Sigmoid colon (tissue), 7 donors: ENCODE measurements around the gene TBC1D8. TPM values are rescaled to one million over a fixed set of nuclear protein-coding genes. Genes with fewer than 3 reads are reported as not detected.

Experiments
- DNase-seq: peaks from one replicate; pipeline ENCODE4 v3.0.0-alpha.2; 2019
- H3K27ac ChIP-seq, 4 donors: fragments of 200-600 bp; sonication (generic); one replicate each; pipeline ENCODE4 v1.5.1; 2016 to 2019; ENCODE audit warnings: mild to moderate bottlenecking in 1 of 4
- H3K27me3 ChIP-seq, 3 donors: fragments of 200-600 bp; sonication (generic); one replicate each; pipeline ENCODE4 v1.5.1; 2019; ENCODE audit warnings: mild to moderate bottlenecking in 1 of 3
- H3K36me3 ChIP-seq, 4 donors: fragments of 200-600 bp; sonication (generic); one replicate each; pipeline ENCODE4 v1.5.1; 2016 to 2019
- H3K4me1 ChIP-seq, 4 donors: fragments of 200-600 bp; sonication (generic); one replicate each; pipeline ENCODE4 v1.5.1; 2017 to 2019
- H3K4me3 ChIP-seq, 4 donors: fragments of 200-600 bp; sonication (generic); one replicate each; pipeline ENCODE4 v1.5.1; 2017 to 2019; ENCODE audit warnings: mild to moderate bottlenecking in 2 of 4, moderate library complexity in 1 of 4
- H3K9me3 ChIP-seq, 4 donors: fragments of 200-600 bp in 3 of 4; sonication (generic) in 3 of 4; one replicate each; pipeline versions ENCODE4 v1.5.1 to v1.6.1; 2013 to 2019
- EP300 ChIP-seq, 4 donors: sonication (generic); formaldehyde crosslinking; IDR thresholded peaks; one replicate each; pipeline ENCODE4 v1.6.1; 2017; ENCODE audit warnings: antibody characterized with exemption in 4 of 4
- POLR2A ChIP-seq, 2 donors: fragments of 450-650 bp; IDR thresholded peaks; one replicate each; pipeline ENCODE4 v1.6.1; 2016; ENCODE audit warnings: antibody characterized with exemption in 2 of 2, mild to moderate bottlenecking in 2 of 2, moderate library complexity in 2 of 2
- POLR2AphosphoS5 ChIP-seq, 4 donors: sonication (generic); formaldehyde crosslinking; IDR thresholded peaks; one replicate each; pipeline ENCODE4 v1.6.1; 2017; ENCODE audit warnings: antibody characterized with exemption in 4 of 4
- WGBS, 2 donors: extraction: QIAGEN DNeasy Blood & Tissue Kit; methylation state at CpG; one replicate each; pipeline ENCODE4 v1.1.7; 2013; 5-methylcytosine and 5-hydroxymethylcytosine counted together
- intact Hi-C: fragments of 100-400 bp; cut with DNase I; formaldehyde crosslinking; loops from one replicate; pipeline ENCODE4 v1.15.1; 2023
- polyA plus RNA-seq, 3 donors: library from polyadenylated mRNA; stranded (reverse); fragments of 200-250 nt; gene quantifications; one replicate each; pipeline ENCODE4 v1.2.3, GENCODE V29; 2013
- total RNA-seq, 4 donors: library from RNA; depleted of rRNA; stranded (reverse); fragments of >200 nt; gene quantifications; one replicate each; pipeline ENCODE4 v1.1.0, GENCODE V29; 2016
- TF ChIP-seq, protein P1 (sequence below), 4 experiments: fragments of 450-650 bp in 3 of 4; fragments of 200-600 bp in 1 of 4; IDR thresholded peaks; one replicate each; pipeline ENCODE4 v1.5.1; 2016 to 2019; ENCODE audit warnings: antibody characterized with exemption in 4 of 4, mild to moderate bottlenecking in 3 of 4, moderate library complexity in 2 of 4
- donor health status: healthy with polysubstance abuse.
- donor health status: Bipolar disorder and iron deficiency.
- donor health status: healthy.

The TBC1D8 gene
- total and polyA plus RNA-seq, 7 donors = 3.0 to 24.1 (median 15.7) TPM

DNA sequence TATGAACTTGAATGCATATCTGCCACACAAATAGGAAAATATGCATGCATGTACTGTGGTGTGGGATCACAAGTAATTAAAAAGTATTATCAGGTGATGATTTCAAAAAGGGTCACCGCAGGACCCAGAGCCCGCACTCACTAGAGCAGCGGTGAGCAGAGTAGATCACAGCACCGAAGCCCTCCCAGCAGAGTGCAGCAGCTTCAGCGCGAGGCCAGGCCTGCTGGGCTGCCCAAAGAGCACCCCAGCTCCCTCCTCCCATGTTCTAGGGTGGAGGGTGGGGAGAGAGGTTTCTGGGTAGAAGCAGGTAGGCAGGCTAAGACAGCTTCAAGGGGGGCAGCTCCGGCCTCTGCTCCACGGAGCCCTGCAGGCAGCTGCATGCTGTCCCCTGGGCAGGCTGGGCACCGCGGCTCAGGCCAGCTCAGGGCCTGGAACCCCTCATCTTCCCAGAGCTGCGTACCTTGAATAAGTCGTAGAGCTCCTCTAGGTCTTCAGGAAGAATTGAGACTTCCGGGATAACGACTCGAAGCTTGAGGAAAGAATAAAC lies 124.2 kb downstream of the TBC1D8 start:
- Histone ChIP-seq H3K4me3 (no peak overlapping the region), H3K4me1 (peaks cover 0 to 11% (median 0%) of the 10 kb centered on the region in 4 donors), H3K36me3 (peaks cover 0 to 18% (median 2%) of the 10 kb centered on the region in 4 donors), H3K9me3 (no peaks in the 10 kb centered on the region), H3K27ac (no peak overlapping the region), H3K27me3 (no peaks in the 10 kb centered on the region)
- WGBS, 2 donors = 88 to 90% methylated on average over 15 of the region's 15 CpGs
- TF ChIP-seq, protein P1, sequence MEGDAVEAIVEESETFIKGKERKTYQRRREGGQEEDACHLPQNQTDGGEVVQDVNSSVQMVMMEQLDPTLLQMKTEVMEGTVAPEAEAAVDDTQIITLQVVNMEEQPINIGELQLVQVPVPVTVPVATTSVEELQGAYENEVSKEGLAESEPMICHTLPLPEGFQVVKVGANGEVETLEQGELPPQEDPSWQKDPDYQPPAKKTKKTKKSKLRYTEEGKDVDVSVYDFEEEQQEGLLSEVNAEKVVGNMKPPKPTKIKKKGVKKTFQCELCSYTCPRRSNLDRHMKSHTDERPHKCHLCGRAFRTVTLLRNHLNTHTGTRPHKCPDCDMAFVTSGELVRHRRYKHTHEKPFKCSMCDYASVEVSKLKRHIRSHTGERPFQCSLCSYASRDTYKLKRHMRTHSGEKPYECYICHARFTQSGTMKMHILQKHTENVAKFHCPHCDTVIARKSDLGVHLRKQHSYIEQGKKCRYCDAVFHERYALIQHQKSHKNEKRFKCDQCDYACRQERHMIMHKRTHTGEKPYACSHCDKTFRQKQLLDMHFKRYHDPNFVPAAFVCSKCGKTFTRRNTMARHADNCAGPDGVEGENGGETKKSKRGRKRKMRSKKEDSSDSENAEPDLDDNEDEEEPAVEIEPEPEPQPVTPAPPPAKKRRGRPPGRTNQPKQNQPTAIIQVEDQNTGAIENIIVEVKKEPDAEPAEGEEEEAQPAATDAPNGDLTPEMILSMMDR (IDR thresholded peaks at IDR 0.05) = no peak
- TF ChIP-seq EP300 (IDR thresholded peaks at IDR 0.05) (no peak), POLR2AphosphoS5 (IDR thresholded peaks at IDR 0.05) (no peak), POLR2A (IDR thresholded peaks at IDR 0.05) (no peak)
- intact Hi-C loops = no loop called here
- no peak for DNase-seq

DNA sequence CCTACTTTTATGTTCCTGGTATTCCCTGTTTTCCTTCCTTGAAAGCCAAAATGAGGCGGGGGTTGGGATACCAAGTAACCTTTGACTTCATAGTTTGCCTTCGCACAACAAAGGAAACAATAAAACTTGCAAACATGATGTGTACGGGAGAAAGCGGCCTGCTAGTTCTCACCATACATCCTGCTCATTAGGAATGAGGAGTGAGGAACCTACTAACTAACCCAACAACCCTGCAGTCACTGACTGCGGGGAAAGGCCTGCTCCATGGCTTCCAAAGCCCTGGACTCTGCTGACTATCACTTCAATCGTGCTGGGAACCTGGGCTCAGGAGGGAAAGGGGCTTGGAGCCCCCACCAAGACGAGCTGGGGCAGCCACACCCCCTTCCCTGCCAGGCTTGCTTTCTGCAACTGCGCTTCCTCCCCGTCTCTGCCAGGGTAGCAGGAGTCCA lies 124.9 kb downstream of the TBC1D8 start:
- Histone ChIP-seq H3K27me3 (no peaks in the 10 kb centered on the region), H3K9me3 (no peaks in the 10 kb centered on the region), H3K36me3 (peaks cover 0 to 18% (median 2%) of the 10 kb centered on the region in 4 donors), H3K27ac (no peak overlapping the region), H3K4me1 (peaks cover 0 to 11% (median 0%) of the 10 kb centered on the region in 4 donors), H3K4me3 (no peak overlapping the region)
- TF ChIP-seq EP300 (IDR thresholded peaks at IDR 0.05) = no peak
- TF ChIP-seq POLR2AphosphoS5 (IDR thresholded peaks at IDR 0.05) = no peak
- no peak for TF ChIP-seq POLR2A (IDR thresholded peaks at IDR 0.05)
- TF ChIP-seq, protein P1 (IDR thresholded peaks at IDR 0.05) = no peak
- intact Hi-C loops = no loop called here
- DNase-seq = no peak
- WGBS, 2 donors = 14 to 50% methylated on average over 9 of the region's 9 CpGs

DNA sequence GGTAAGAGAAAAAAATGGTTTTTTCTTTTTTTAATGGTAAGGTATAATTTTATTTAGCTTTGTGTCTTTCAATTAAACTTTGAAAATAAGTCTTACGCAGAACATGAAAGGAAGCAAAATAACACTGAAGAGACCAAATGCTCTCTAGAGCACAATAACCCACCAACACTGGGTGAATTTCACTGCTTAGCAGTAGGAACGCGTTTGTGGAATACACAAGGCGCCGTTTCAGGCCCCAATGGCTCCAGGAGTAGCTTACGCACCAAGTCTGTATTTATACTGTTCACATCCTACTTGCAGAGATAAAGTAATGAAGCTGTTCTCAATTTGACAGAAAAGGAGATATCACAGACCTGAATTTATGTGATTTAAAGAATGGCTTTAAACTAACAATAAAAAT lies 125.6 kb downstream of the TBC1D8 start:
- no peak overlapping the region for H3K4me3 ChIP-seq
- TF ChIP-seq EP300 (IDR thresholded peaks at IDR 0.05) (no peak), POLR2AphosphoS5 (IDR thresholded peaks at IDR 0.05) (no peak), POLR2A (IDR thresholded peaks at IDR 0.05) (no peak)
- TF ChIP-seq, protein P1 (IDR thresholded peaks at IDR 0.05) = no peak
- intact Hi-C loops = no loop called here
- no peak for DNase-seq
- H3K27ac ChIP-seq = no peak overlapping the region
- peaks cover 0 to 7% (median 0%) of the 10 kb centered on the region in 4 donors for H3K4me1 ChIP-seq
- WGBS, 2 donors = 62 to 87% methylated on average over 6 of the region's 6 CpGs
- H3K9me3 ChIP-seq = no peaks in the 10 kb centered on the region
- H3K27me3 ChIP-seq = no peaks in the 10 kb centered on the region
- peaks cover 0 to 18% (median 2%) of the 10 kb centered on the region in 4 donors for H3K36me3 ChIP-seq

DNA sequence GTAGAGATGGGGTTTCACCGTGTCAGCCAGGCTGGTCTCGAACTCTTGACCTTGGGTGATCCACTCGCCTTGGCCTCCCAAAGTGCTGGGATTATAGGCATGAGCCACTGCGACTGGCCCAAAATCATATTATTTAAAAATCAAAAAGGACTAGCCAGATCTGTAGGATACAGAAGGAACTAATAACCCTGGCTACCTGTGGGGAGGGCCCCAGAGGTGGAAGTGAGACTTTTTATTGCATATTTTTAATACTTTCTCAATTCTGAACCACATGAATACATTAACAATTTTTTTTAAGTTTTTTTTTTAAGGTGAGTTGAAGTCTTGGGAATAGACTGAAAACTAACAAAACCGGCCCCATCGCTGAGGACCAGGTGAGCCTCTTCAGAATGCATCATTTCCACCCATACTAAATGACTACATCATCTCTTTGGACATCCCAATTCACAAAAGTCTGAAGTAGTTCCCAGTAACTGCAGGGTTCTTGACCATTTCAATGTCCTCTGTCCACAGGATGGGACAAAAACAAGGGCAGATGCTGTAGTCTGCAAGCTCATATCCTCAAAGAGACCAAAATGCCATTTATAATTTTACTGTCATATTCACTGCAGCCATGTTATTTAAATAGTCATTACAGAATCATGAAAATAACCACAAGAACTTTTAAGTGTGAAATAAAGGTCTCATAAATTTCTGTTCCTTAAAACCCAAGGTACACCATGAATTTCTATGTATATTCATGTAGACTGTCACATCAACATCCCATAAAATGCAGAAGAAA lies 127.7 kb downstream of the TBC1D8 start:
- intact Hi-C loops = no loop called here
- no peaks in the 10 kb centered on the region for H3K9me3 ChIP-seq
- WGBS, 2 donors = 93 to 96% methylated on average over 6 of the region's 6 CpGs
- no peak overlapping the region for H3K4me3 ChIP-seq
- H3K27me3 ChIP-seq = no peaks in the 10 kb centered on the region
- no peak for TF ChIP-seq EP300 (IDR thresholded peaks at IDR 0.05)
- no peak for TF ChIP-seq POLR2A (IDR thresholded peaks at IDR 0.05)
- TF ChIP-seq POLR2AphosphoS5 (IDR thresholded peaks at IDR 0.05) = no peak
- TF ChIP-seq, protein P1 (IDR thresholded peaks at IDR 0.05) = no peak
- H3K36me3 ChIP-seq = peaks cover 0 to 27% (median 2%) of the 10 kb centered on the region in 4 donors
- H3K27ac ChIP-seq = no peak overlapping the region
- H3K4me1 ChIP-seq = peaks cover 0 to 4% (median 0%) of the 10 kb centered on the region in 4 donors
- no peak for DNase-seq
